ENCODE results near the gene ALKBH3. TPM values are rescaled to one million over a fixed set of nuclear protein-coding genes. Genes with fewer than 3 reads are reported as not detected.

The ALKBH3 gene
- total and polyA plus RNA-seq, 2 experiments from 2014 or later, result 10.7 to 10.8 TPM

DNA sequence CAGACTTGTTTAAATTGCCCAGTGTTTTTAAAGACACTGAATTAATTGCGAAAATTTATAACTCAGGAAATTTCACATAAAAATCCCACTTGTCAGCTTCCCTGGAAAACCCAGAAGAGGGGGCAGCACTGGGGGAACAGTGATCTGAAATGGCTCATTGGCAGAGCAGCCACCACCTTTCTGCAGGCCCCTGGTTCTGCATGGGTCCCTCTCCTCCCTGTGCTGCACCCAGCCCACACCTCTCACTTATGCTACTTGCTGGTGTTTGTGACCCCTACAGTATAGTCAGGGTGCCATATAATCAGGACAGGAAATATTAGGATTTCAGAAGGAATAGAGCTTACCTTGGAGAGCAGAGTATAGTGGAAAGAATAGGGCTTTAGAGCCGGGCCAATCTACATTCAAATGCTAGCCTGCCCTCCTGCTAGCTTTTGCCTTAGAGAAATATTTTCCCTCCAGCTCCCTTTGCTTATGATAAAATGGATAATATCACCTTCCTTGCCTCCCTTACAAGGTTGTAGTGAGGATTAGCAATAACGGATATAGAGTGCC is 33.3 kb downstream of the ALKBH3 start:
- Histone ChIP-seq H3K27ac (ENCODE audit: low read depth) (0 out of 2 replicates have a peak overlapping the region, but pooled peaks have one; percentile 10), H3K36me3 (ENCODE audit: insufficient read depth) (no peaks in the 10 kb centered on the region), H3F3A (replicated peaks; ENCODE audit: low read depth) (no peaks in the 10 kb centered on the region), H3K27me3 (ENCODE audit: insufficient read depth) (no peaks in the 10 kb centered on the region), H2AFZ (no peak overlapping the region), H3K4me2 (peak overlapping the region; percentile 66), H3K79me2 (replicated peaks; ENCODE audit: insufficient read depth) (no peaks in the 10 kb centered on the region), H3K4me3 (no peak overlapping the region), H4K20me1 (replicated peaks; ENCODE audit: insufficient read depth) (no peaks in the 10 kb centered on the region; the same call in 1 of the 2 replicates), H3K4me1 (ENCODE audit: insufficient read depth) (peaks cover 16% of the 10 kb centered on the region), H3K9me2 (ENCODE audit: insufficient read depth) (no peaks in the 10 kb centered on the region)
- peak; percentile 80 for ATAC-seq
- no peaks in the 10 kb centered on the region for H3K27me3 Mint-ChIP-seq (ENCODE audit: insufficient read depth, low read depth, poor library complexity)
- TF ChIP-seq, protein P1, sequence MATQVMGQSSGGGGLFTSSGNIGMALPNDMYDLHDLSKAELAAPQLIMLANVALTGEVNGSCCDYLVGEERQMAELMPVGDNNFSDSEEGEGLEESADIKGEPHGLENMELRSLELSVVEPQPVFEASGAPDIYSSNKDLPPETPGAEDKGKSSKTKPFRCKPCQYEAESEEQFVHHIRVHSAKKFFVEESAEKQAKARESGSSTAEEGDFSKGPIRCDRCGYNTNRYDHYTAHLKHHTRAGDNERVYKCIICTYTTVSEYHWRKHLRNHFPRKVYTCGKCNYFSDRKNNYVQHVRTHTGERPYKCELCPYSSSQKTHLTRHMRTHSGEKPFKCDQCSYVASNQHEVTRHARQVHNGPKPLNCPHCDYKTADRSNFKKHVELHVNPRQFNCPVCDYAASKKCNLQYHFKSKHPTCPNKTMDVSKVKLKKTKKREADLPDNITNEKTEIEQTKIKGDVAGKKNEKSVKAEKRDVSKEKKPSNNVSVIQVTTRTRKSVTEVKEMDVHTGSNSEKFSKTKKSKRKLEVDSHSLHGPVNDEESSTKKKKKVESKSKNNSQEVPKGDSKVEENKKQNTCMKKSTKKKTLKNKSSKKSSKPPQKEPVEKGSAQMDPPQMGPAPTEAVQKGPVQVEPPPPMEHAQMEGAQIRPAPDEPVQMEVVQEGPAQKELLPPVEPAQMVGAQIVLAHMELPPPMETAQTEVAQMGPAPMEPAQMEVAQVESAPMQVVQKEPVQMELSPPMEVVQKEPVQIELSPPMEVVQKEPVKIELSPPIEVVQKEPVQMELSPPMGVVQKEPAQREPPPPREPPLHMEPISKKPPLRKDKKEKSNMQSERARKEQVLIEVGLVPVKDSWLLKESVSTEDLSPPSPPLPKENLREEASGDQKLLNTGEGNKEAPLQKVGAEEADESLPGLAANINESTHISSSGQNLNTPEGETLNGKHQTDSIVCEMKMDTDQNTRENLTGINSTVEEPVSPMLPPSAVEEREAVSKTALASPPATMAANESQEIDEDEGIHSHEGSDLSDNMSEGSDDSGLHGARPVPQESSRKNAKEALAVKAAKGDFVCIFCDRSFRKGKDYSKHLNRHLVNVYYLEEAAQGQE (IDR thresholded peaks at IDR 0.05; ENCODE audit: unreplicated experiment), result no peak
- no peak for TF ChIP-seq EZH2 (IDR thresholded peaks at IDR 0.05; ENCODE audit: low read depth, unreplicated experiment)
- TF ChIP-seq ZNF331 (CRISPR knock-in tag; IDR thresholded peaks at IDR 0.05; ENCODE audit: low read depth), result no peak
- no peak for TF ChIP-seq POLR2AphosphoS5 (IDR thresholded peaks at IDR 0.05; ENCODE audit: low read depth)
- no peak for TF ChIP-seq NANOG (IDR thresholded peaks at IDR 0.05; ENCODE audit: borderline replicate concordance)
- no peak for TF ChIP-seq ZNF114 (CRISPR knock-in tag; IDR thresholded peaks at IDR 0.05)
- TF ChIP-seq STAT1 (IDR thresholded peaks at IDR 0.05; ENCODE audit: unreplicated experiment), result no peak
- TF ChIP-seq JUNB (IDR thresholded peaks at IDR 0.05; ENCODE audit: unreplicated experiment), result no peak
- TF ChIP-seq, protein P2, sequence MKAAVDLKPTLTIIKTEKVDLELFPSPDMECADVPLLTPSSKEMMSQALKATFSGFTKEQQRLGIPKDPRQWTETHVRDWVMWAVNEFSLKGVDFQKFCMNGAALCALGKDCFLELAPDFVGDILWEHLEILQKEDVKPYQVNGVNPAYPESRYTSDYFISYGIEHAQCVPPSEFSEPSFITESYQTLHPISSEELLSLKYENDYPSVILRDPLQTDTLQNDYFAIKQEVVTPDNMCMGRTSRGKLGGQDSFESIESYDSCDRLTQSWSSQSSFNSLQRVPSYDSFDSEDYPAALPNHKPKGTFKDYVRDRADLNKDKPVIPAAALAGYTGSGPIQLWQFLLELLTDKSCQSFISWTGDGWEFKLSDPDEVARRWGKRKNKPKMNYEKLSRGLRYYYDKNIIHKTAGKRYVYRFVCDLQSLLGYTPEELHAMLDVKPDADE (IDR thresholded peaks at IDR 0.05), result no peak
- no peak for TF ChIP-seq CREB1 (CRISPR knock-in tag; IDR thresholded peaks at IDR 0.05; ENCODE audit: low read depth)
- TF ChIP-seq, protein P3, sequence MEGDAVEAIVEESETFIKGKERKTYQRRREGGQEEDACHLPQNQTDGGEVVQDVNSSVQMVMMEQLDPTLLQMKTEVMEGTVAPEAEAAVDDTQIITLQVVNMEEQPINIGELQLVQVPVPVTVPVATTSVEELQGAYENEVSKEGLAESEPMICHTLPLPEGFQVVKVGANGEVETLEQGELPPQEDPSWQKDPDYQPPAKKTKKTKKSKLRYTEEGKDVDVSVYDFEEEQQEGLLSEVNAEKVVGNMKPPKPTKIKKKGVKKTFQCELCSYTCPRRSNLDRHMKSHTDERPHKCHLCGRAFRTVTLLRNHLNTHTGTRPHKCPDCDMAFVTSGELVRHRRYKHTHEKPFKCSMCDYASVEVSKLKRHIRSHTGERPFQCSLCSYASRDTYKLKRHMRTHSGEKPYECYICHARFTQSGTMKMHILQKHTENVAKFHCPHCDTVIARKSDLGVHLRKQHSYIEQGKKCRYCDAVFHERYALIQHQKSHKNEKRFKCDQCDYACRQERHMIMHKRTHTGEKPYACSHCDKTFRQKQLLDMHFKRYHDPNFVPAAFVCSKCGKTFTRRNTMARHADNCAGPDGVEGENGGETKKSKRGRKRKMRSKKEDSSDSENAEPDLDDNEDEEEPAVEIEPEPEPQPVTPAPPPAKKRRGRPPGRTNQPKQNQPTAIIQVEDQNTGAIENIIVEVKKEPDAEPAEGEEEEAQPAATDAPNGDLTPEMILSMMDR (conservative IDR thresholded peaks at IDR 0.05; ENCODE audit: low read depth in 2 of 2), result no peak
- no peak for TF ChIP-seq EZH2phosphoT487 (IDR thresholded peaks at IDR 0.05; ENCODE audit: unreplicated experiment)
- TF ChIP-seq, protein P4, sequence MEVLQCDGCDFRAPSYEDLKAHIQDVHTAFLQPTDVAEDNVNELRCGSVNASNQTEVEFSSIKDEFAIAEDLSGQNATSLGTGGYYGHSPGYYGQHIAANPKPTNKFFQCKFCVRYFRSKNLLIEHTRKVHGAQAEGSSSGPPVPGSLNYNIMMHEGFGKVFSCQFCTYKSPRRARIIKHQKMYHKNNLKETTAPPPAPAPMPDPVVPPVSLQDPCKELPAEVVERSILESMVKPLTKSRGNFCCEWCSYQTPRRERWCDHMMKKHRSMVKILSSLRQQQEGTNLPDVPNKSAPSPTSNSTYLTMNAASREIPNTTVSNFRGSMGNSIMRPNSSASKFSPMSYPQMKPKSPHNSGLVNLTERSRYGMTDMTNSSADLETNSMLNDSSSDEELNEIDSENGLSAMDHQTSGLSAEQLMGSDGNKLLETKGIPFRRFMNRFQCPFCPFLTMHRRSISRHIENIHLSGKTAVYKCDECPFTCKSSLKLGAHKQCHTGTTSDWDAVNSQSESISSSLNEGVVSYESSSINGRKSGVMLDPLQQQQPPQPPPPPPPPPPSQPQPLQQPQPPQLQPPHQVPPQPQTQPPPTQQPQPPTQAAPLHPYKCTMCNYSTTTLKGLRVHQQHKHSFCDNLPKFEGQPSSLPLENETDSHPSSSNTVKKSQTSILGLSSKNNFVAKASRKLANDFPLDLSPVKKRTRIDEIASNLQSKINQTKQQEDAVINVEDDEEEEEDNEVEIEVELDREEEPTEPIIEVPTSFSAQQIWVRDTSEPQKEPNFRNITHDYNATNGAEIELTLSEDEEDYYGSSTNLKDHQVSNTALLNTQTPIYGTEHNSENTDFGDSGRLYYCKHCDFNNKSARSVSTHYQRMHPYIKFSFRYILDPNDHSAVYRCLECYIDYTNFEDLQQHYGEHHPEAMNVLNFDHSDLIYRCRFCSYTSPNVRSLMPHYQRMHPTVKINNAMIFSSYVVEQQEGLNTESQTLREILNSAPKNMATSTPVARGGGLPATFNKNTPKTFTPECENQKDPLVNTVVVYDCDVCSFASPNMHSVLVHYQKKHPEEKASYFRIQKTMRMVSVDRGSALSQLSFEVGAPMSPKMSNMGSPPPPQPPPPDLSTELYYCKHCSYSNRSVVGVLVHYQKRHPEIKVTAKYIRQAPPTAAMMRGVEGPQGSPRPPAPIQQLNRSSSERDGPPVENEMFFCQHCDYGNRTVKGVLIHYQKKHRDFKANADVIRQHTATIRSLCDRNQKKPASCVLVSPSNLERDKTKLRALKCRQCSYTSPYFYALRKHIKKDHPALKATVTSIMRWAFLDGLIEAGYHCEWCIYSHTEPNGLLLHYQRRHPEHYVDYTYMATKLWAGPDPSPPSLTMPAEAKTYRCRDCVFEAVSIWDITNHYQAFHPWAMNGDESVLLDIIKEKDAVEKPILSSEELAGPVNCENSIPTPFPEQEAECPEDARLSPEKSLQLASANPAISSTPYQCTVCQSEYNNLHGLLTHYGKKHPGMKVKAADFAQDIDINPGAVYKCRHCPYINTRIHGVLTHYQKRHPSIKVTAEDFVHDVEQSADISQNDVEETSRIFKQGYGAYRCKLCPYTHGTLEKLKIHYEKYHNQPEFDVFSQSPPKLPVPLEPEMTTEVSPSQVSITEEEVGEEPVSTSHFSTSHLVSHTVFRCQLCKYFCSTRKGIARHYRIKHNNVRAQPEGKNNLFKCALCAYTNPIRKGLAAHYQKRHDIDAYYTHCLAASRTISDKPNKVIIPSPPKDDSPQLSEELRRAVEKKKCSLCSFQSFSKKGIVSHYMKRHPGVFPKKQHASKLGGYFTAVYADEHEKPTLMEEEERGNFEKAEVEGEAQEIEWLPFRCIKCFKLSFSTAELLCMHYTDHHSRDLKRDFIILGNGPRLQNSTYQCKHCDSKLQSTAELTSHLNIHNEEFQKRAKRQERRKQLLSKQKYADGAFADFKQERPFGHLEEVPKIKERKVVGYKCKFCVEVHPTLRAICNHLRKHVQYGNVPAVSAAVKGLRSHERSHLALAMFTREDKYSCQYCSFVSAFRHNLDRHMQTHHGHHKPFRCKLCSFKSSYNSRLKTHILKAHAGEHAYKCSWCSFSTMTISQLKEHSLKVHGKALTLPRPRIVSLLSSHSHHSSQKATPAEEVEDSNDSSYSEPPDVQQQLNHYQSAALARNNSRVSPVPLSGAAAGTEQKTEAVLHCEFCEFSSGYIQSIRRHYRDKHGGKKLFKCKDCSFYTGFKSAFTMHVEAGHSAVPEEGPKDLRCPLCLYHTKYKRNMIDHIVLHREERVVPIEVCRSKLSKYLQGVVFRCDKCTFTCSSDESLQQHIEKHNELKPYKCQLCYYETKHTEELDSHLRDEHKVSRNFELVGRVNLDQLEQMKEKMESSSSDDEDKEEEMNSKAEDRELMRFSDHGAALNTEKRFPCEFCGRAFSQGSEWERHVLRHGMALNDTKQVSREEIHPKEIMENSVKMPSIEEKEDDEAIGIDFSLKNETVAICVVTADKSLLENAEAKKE (CRISPR knock-in tag; IDR thresholded peaks at IDR 0.05), result no peak
- H3K4me1 Mint-ChIP-seq, result peaks cover 13% of the 10 kb centered on the region
- H3K4me3 Mint-ChIP-seq, result no peak overlapping the region; the same call in 2 of the 3 replicates
- H3K36me3 Mint-ChIP-seq (ENCODE audit: low read depth), result peaks cover 3% of the 10 kb centered on the region; the same call in 2 of the 3 replicates
- H3K9me3 Mint-ChIP-seq, result no peaks in the 10 kb centered on the region
- no peak for DNase-seq (ENCODE audit: low spot score)
- H3K27ac Mint-ChIP-seq, result no peak overlapping the region
